A673 (cell line): ENCODE data around the gene CCNL1. TPM values are rescaled to one million over a fixed set of nuclear protein-coding genes. Genes with fewer than 3 reads are reported as not detected.

Experiments
- BruUV-seq: library from RNA; stranded (reverse); fragments of 400-500 nt; replicated peaks from 2 replicates; lab custom pipeline; 2021; lab: Mats Ljungman, UMichigan
- CTCF ChIA-PET: fragments of 300-600 bp; sonication (Branson Sonifier 250); formaldehyde crosslinking; loops from one replicate; lab custom pipeline; 2022; ENCODE audit warnings: antibody characterized with exemption; lab: Charles Lee
- POLR2A ChIA-PET: fragments of 300-600 bp; sonication (Branson Sonifier 250); formaldehyde crosslinking; loops from one replicate; lab custom pipeline; 2022; ENCODE audit warnings: antibody characterized with exemption; ENCODE audit not compliant: low non-redundant PET; lab: Charles Lee
- DNase-seq: peaks from one replicate; pipeline ENCODE4 v3.0.0-alpha.2; 2015; ENCODE audit warnings: low spot score
- H3K27ac ChIP-seq: fragments of 200-600 bp; sonication (generic); 2 replicates; pipeline ENCODE4 v1.5.1; 2016; ENCODE audit warnings: mixed run types, low read depth, mild to moderate bottlenecking, mixed read lengths, antibody characterized with exemption, low read length; ENCODE audit not compliant: poor library complexity, severe bottlenecking
- H3K27me3 ChIP-seq: fragments of 200-600 bp; sonication (generic); replicated peaks from 2 replicates; pipeline ENCODE4 v1.6.1; 2017; ENCODE audit warnings: mixed run types, low read depth, mild to moderate bottlenecking, mixed read lengths, antibody characterized with exemption, low read length; ENCODE audit not compliant: insufficient read depth, poor library complexity
- H3K36me3 ChIP-seq: fragments of 200-600 bp; sonication (generic); 2 replicates; pipeline ENCODE4 v1.6.1; 2016; ENCODE audit warnings: mixed run types, mild to moderate bottlenecking, mixed read lengths, antibody characterized with exemption, low read length; ENCODE audit not compliant: insufficient read depth, poor library complexity, severe bottlenecking
- H3K4me1 ChIP-seq: fragments of 200-600 bp; sonication (generic); 2 replicates; pipeline ENCODE4 v1.6.1; 2017; ENCODE audit warnings: mixed run types, mild to moderate bottlenecking, mixed read lengths, antibody characterized with exemption, low read length; ENCODE audit not compliant: insufficient read depth, poor library complexity, severe bottlenecking
- H3K4me3 ChIP-seq: fragments of 200-600 bp; sonication (generic); 2 replicates; pipeline ENCODE4 v1.5.1; 2016; ENCODE audit warnings: low read depth, mixed run types, mild to moderate bottlenecking, mixed read lengths, low read length; ENCODE audit not compliant: poor library complexity, severe bottlenecking
- H3K9me3 ChIP-seq: fragments of 200-600 bp; sonication (generic); 2 replicates; pipeline ENCODE4 v1.6.1; 2016; ENCODE audit warnings: mixed run types, low read depth, mild to moderate bottlenecking, mixed read lengths, antibody characterized with exemption, low read length; ENCODE audit not compliant: poor library complexity, severe bottlenecking
- CTCF ChIP-seq: fragments of 300-800, 200-600 bp; sonication (generic); conservative IDR thresholded peaks from 2 replicates; pipeline ENCODE4 v1.5.1; 2017; ENCODE audit warnings: low read depth, mild to moderate bottlenecking, antibody characterized with exemption, low read length, moderate library complexity, mixed read lengths
- EZH2 ChIP-seq: fragments of 200-600 bp; sonication (generic); IDR thresholded peaks from 2 replicates; pipeline ENCODE4 v1.6.1; 2017; ENCODE audit warnings: borderline replicate concordance, low read depth, mild to moderate bottlenecking, mixed read lengths, antibody characterized with exemption, low read length; ENCODE audit not compliant: poor library complexity, severe bottlenecking
- intact Hi-C: fragments of 100-400 bp; cut with micrococcal nuclease; formaldehyde crosslinking; loops from one replicate; pipeline ENCODE4 v1.10.0; 2022; ENCODE audit not compliant: unreplicated experiment
- total RNA-seq: library from RNA; stranded (reverse); gene quantifications from 2 replicates; pipeline ENCODE4 v1.2.3, GENCODE V29; 2021

Gene CCNL1
- total RNA-seq, 1 experiment from 2014 or later = 101 TPM

- Histone ChIP-seq H3K27me3 (no peaks in the 10 kb centered on the region), H3K4me3 (no peak overlapping the region), H3K27ac (no peak overlapping the region), H3K36me3 (no peaks in the 10 kb centered on the region), H3K4me1 (no peaks in the 10 kb centered on the region), H3K9me3 (peaks cover 24% of the 10 kb centered on the region)
- ChIA-PET POLR2A (interaction anchor here (0.6 kb wide), 1 partner anchor 1054 kb away, joined by 4 read pairs; no protein-coding TSS in a partner anchor), CTCF (no interaction called here)
- intact Hi-C loops = loop anchor here (1.0 kb wide), 1 partner anchor 15 kb away; no protein-coding TSS in a partner anchor
- peak; percentile 83 for DNase-seq
- BruUV-seq = no TSS peak
- TF ChIP-seq CTCF (no peak), EZH2 (no peak)
These were observed 30.5 kb upstream of the CCNL1 start for GRCh38 chr3:157190380-157190872.

- CTCF ChIA-PET = no interaction called here
These were observed 28.4 kb upstream of the CCNL1 start for GRCh38 chr3:157188391-157188790.

GRCh38 chr3:157182879-157183278, 22.9 kb upstream of the CCNL1 start:
- H3K9me3 ChIP-seq = peaks cover 7% of the 10 kb centered on the region
- H3K4me3 ChIP-seq = no peak overlapping the region
- H3K36me3 ChIP-seq = no peaks in the 10 kb centered on the region
- H3K27me3 ChIP-seq = no peaks in the 10 kb centered on the region
- intact Hi-C loops = no loop called here
- no peaks in the 10 kb centered on the region for H3K4me1 ChIP-seq
- no peak overlapping the region for H3K27ac ChIP-seq
- CTCF ChIA-PET = no interaction called here
- no peak for DNase-seq
- no TSS peak for BruUV-seq
- POLR2A ChIA-PET = no interaction called here
- TF ChIP-seq CTCF (0 out of 2 replicates have a peak, but pooled peaks have one; percentile 21), EZH2 (no peak)

More at GRCh38 chr3:157188391-157188790, 28.4 kb upstream of the CCNL1 start:
- BruUV-seq = no TSS peak
- no peaks in the 10 kb centered on the region for H3K4me1 ChIP-seq
- TF ChIP-seq CTCF = no peak
- no peak for TF ChIP-seq EZH2
- H3K36me3 ChIP-seq = no peaks in the 10 kb centered on the region
- POLR2A ChIA-PET = no interaction called here
- H3K27ac ChIP-seq = no peak overlapping the region
- H3K4me3 ChIP-seq = no peak overlapping the region
- H3K27me3 ChIP-seq = no peaks in the 10 kb centered on the region
- intact Hi-C loops = no loop called here
- peaks cover 24% of the 10 kb centered on the region for H3K9me3 ChIP-seq
- DNase-seq = no peak
